Measurements from ENCODE around the gene HCRTR2.

HCRTR2 gene

DNA sequence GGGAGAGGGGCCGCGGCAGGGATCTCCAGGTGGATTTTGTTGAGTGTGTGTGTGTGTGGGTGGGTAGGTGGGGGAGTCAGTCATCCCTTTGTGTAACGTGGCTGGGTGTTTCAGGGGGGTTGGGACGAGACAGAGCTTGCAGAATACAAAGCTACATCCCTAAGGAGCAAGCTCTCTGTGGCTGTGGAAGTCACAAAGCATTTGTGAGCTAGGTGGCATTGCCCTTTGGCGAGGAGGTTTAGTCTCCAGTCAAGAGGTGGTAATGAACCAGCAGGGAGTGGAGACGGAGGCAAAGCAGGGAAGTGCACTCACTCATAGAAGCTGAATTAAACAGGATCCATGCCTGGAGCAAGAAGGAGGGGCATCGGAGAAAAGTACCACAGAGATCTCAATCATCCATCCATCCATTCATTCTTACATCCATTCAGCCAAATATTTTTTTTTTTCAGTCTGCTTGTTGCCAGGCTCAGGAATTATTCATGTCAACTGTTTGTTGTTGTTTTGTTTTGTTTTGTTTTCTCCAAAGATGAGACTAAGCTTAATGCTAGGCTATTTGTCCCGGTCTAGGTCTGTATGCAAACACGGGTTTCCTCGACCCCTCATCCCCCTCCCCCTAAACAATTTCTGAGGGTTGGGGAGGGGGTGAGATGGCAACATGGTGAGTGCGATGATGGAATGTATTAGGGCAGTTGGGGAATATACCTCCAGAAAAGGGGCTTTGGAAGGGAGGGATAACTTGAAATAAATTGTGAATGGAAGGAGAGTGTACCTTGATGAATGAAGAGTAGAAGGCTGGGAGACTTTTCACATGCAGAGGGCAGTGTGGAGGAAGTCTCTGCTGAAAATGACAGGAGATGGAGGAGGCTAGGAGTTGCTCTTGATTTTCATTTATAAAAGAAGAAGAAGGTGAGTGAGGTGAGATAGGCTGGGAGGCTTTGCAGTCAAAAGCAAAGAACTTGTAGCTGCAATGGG is 1.0 kb downstream of the HCRTR2 start:
- TF ChIP-seq CTCF (IDR thresholded peaks at IDR 0.05; ENCODE audit: insufficient read depth, low read length, poor library complexity, severe bottlenecking): no peak
- no peak for TF ChIP-seq EZH2phosphoT487 (conservative IDR thresholded peaks at IDR 0.05; ENCODE audit: low read length)
- H4K20me1 ChIP-seq (ENCODE audit: low read depth, low read length): no peaks in the 10 kb centered on the region
- H3K9me3 ChIP-seq (ENCODE audit: insufficient read depth, low read length): no peaks in the 10 kb centered on the region
- no peak overlapping the region for H3K4me3 ChIP-seq (ENCODE audit: insufficient read depth, low read length, poor library complexity, severe bottlenecking)
- H3K27ac ChIP-seq (ENCODE audit: low read depth, low read length): no peak overlapping the region
- no peaks in the 10 kb centered on the region for H3K9me2 ChIP-seq (replicated peaks; ENCODE audit: insufficient read depth, low read length)
- no peaks in the 10 kb centered on the region for H3K79me2 ChIP-seq (ENCODE audit: insufficient read depth, low read length)
- H2AFZ ChIP-seq (ENCODE audit: low read depth, low read length, severe bottlenecking): no peak overlapping the region
- no peak overlapping the region for H3K4me2 ChIP-seq (ENCODE audit: low read depth, low read length, poor library complexity, severe bottlenecking)
- no peaks in the 10 kb centered on the region for H3F3A ChIP-seq (ENCODE audit: insufficient read depth)
- H3K9ac ChIP-seq (ENCODE audit: low read length): no peak overlapping the region
- no peaks in the 10 kb centered on the region for H3K27me3 ChIP-seq (ENCODE audit: low read length)
- no peaks in the 10 kb centered on the region for H3K36me3 ChIP-seq (ENCODE audit: low read length)

DNA sequence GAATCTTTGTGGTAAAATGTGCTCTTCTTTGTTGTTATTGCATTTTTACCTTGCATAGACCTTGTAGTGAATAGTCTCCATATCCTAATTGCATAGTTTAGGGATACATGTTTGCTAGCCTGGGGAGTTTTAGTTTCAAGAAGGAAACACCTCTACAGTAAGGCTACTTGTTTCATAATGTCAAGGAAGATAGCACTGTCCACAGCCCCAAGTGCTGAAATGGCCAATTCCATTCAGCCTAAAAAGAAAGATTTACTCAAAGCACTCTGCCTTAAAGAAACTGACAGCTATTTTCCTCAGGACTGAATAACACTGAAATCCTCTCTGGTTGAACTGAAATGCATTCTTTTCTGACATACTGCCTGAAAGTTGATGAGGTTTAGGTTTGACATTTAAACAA is 2.6 kb downstream of the HCRTR2 start:
- H3K27me3 ChIP-seq (ENCODE audit: low read length): no peaks in the 10 kb centered on the region

DNA sequence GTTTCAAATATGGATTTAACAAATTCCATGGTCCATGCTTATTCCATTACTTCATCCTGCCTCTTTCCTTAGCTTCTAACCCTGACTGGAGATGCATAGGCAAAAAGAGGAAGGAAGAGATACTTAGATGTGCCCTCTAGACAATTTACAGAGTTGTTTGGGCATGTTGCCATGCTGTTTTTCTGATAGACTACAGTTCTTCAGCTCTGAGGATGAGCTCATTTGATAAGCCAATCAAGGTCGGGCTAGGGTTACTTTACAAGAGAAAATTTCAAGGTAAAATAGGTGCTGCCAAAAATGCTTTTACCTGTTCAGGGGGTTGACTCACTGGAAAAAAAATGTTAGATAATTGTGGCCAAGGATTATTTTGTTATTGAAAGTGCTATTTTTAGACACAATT is 5.9 kb downstream of the HCRTR2 start:
- Histone ChIP-seq H3K9me3 (ENCODE audit: insufficient read depth, low read length) (no peaks in the 10 kb centered on the region), H3K79me2 (ENCODE audit: insufficient read depth, low read length) (no peaks in the 10 kb centered on the region), H3K27ac (ENCODE audit: low read depth, low read length) (no peak overlapping the region), H3K4me3 (ENCODE audit: insufficient read depth, low read length, poor library complexity, severe bottlenecking) (no peak overlapping the region), H3K4me2 (ENCODE audit: low read depth, low read length, poor library complexity, severe bottlenecking) (no peak overlapping the region), H3K9me2 (replicated peaks; ENCODE audit: insufficient read depth, low read length) (no peaks in the 10 kb centered on the region), H3K9ac (ENCODE audit: low read length) (no peak overlapping the region), H3K36me3 (ENCODE audit: low read length) (no peaks in the 10 kb centered on the region), H2AFZ (ENCODE audit: low read depth, low read length, severe bottlenecking) (no peak overlapping the region), H3F3A (ENCODE audit: insufficient read depth) (no peaks in the 10 kb centered on the region), H3K27me3 (ENCODE audit: low read length) (no peaks in the 10 kb centered on the region), H4K20me1 (ENCODE audit: low read depth, low read length) (no peaks in the 10 kb centered on the region)
- TF ChIP-seq CTCF (IDR thresholded peaks at IDR 0.05; ENCODE audit: insufficient read depth, low read length, poor library complexity, severe bottlenecking) (no peak), EZH2phosphoT487 (conservative IDR thresholded peaks at IDR 0.05; ENCODE audit: low read length) (no peak)

More for the DNA sequence above, 2.6 kb downstream of the HCRTR2 start:
- H3K27ac ChIP-seq (ENCODE audit: low read depth, low read length): no peak overlapping the region
- no peaks in the 10 kb centered on the region for H3K9me3 ChIP-seq (ENCODE audit: insufficient read depth, low read length)
- TF ChIP-seq EZH2phosphoT487 (conservative IDR thresholded peaks at IDR 0.05; ENCODE audit: low read length): no peak
- TF ChIP-seq CTCF (IDR thresholded peaks at IDR 0.05; ENCODE audit: insufficient read depth, low read length, poor library complexity, severe bottlenecking): no peak
- no peaks in the 10 kb centered on the region for H3K79me2 ChIP-seq (ENCODE audit: insufficient read depth, low read length)
- H2AFZ ChIP-seq (ENCODE audit: low read depth, low read length, severe bottlenecking): no peak overlapping the region
- H3K4me3 ChIP-seq (ENCODE audit: insufficient read depth, low read length, poor library complexity, severe bottlenecking): no peak overlapping the region
- no peaks in the 10 kb centered on the region for H3K36me3 ChIP-seq (ENCODE audit: low read length)
- no peaks in the 10 kb centered on the region for H3F3A ChIP-seq (ENCODE audit: insufficient read depth)
- no peaks in the 10 kb centered on the region for H3K9me2 ChIP-seq (replicated peaks; ENCODE audit: insufficient read depth, low read length)
- no peak overlapping the region for H3K4me2 ChIP-seq (ENCODE audit: low read depth, low read length, poor library complexity, severe bottlenecking)
- no peaks in the 10 kb centered on the region for H4K20me1 ChIP-seq (ENCODE audit: low read depth, low read length)
- H3K9ac ChIP-seq (ENCODE audit: low read length): no peak overlapping the region
